ENCODE data around the gene MED9. TPM values are rescaled to one million over a fixed set of nuclear protein-coding genes. Genes with fewer than 3 reads are reported as not detected.

Gene MED9
- total RNA-seq, 3 donors from 2014 or later, result 17.9 to 23.1 (median 20.3) TPM

- no peak for TF ChIP-seq CTCF (IDR thresholded peaks at IDR 0.05)
- intact Hi-C loops (cut with DNase I, micrococcal nuclease), result no loop called here
These were observed 7.4 kb upstream of the MED9 start for GRCh38 chr17:17469358-17469757.

GRCh38 chr17:17469996-17470395, 6.8 kb upstream of the MED9 start:
- TF ChIP-seq CTCF (IDR thresholded peaks at IDR 0.05), result no peak
- intact Hi-C loops (cut with DNase I, micrococcal nuclease), result no loop called here
- no peak overlapping the region for H3K4me3 ChIP-seq
- ATAC-seq, result no peak
- no peaks in the 10 kb centered on the region for H3K36me3 ChIP-seq (ENCODE audit: low read depth)
- no peaks in the 10 kb centered on the region for H3K9me3 ChIP-seq
- H3K4me1 ChIP-seq (ENCODE audit: low read depth), result peaks cover 11% of the 10 kb centered on the region
- no peak for DNase-seq

More at GRCh38 chr17:17469358-17469757, 7.4 kb upstream of the MED9 start:
- Histone ChIP-seq H3K4me3 (no peak overlapping the region), H3K4me1 (ENCODE audit: low read depth) (peaks cover 11% of the 10 kb centered on the region), H3K9me3 (no peaks in the 10 kb centered on the region), H3K36me3 (ENCODE audit: low read depth) (no peaks in the 10 kb centered on the region)
- DNase-seq (no peak), ATAC-seq (no peak)

- intact Hi-C loops (cut with DNase I, micrococcal nuclease), result no loop called here
- DNase-seq, result no peak
- peaks cover 9% of the 10 kb centered on the region for H3K4me1 ChIP-seq (ENCODE audit: low read depth)
- H3K36me3 ChIP-seq (ENCODE audit: low read depth), result no peaks in the 10 kb centered on the region
- TF ChIP-seq CTCF (IDR thresholded peaks at IDR 0.05), result no peak
- no peak overlapping the region for H3K4me3 ChIP-seq
- H3K9me3 ChIP-seq, result no peaks in the 10 kb centered on the region
- no peak for ATAC-seq
These were observed 4.4 kb upstream of the MED9 start for GRCh38 chr17:17472333-17472920.

GRCh38 chr17:17474341-17474740, 2.5 kb upstream of the MED9 start:
- no peaks in the 10 kb centered on the region for H3K9me3 ChIP-seq
- H3K4me1 ChIP-seq (ENCODE audit: low read depth), result peaks cover 17% of the 10 kb centered on the region
- intact Hi-C loops (cut with DNase I, micrococcal nuclease), result no loop called here
- ATAC-seq, result no peak
- no peak for DNase-seq
- no peak for TF ChIP-seq CTCF (IDR thresholded peaks at IDR 0.05)
- no peak overlapping the region for H3K4me3 ChIP-seq
- H3K36me3 ChIP-seq (ENCODE audit: low read depth), result no peaks in the 10 kb centered on the region

GRCh38 chr17:17479209-17479608, 2.4 kb downstream of the MED9 start:
- TF ChIP-seq CTCF (IDR thresholded peaks at IDR 0.05), result no peak
- Histone ChIP-seq H3K36me3 (ENCODE audit: low read depth) (no peaks in the 10 kb centered on the region), H3K9me3 (no peaks in the 10 kb centered on the region), H3K4me1 (ENCODE audit: low read depth) (peaks cover 27% of the 10 kb centered on the region), H3K4me3 (no peak overlapping the region)
- ATAC-seq, result no peak
- no peak for DNase-seq
- intact Hi-C loops (cut with DNase I, micrococcal nuclease), result no loop called here
